Adipose tissue (tissue), 3 donors: ENCODE results near the gene PIP4K2A. TPM values are rescaled to one million over a fixed set of nuclear protein-coding genes. Genes with fewer than 3 reads are reported as not detected.
"Not testable (repeated sequence)": the region's sequence is repeated elsewhere in the genome, so short reads cannot be mapped to it uniquely, and the experiment has no call there.

Experiments used
- H3K27ac ChIP-seq: one replicate; pipeline ENCODE4 v1.5.1; 2013; ENCODE audit warnings: low read depth, low read length
- WGBS, 3 donors: extraction: QIAGEN DNeasy Blood & Tissue Kit; methylation state at CpG; one replicate each; pipeline ENCODE4 v1.1.7; 2013; 5-methylcytosine and 5-hydroxymethylcytosine counted together
- polyA plus RNA-seq, 3 donors: library from polyadenylated mRNA; stranded (reverse); fragments of 200-250 nt; gene quantifications; one replicate each; pipeline ENCODE4 v1.2.3, GENCODE V29; 2013
- donor health status: healthy with polysubstance abuse.
- donor health status: Bipolar disorder and iron deficiency.
- donor health status: healthy.

Gene PIP4K2A
- polyA plus RNA-seq, 3 donors, result 3.4 to 29.7 (median 10.4) TPM

- no peak overlapping the region for H3K27ac ChIP-seq
- WGBS, 3 donors, result 89 to 92% (median 92%) methylated on average over 4 of the region's 4 CpGs
These were observed 13.1 kb downstream of the PIP4K2A start for GRCh38 chr10:22701132-22701826.

DNA sequence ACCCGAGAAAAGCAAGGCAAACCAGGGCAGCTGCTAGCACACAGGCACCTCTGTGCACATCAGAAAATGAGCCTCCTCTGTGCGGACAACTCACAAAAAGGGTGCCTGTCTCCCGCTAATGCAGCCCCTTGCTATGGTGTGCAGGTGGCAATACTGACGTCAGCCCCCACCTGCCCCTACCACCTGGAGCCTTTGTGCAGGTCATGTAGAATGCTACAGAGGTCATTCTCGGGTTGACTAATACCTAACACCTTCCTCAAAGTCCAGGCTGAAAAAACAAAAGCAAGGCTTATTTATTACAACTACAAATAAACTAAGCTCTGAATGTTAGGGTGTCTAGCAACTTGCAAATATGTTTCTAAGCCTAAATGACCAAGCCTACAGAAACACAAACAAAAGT, 13.9 kb downstream of the PIP4K2A start:
- no peak overlapping the region for H3K27ac ChIP-seq
- WGBS, 3 donors, result 77 to 97% (median 92%) methylated on average over 5 of the region's 5 CpGs

- H3K27ac ChIP-seq, result no peak overlapping the region
- WGBS, 3 donors, result 55 to 97% (median 92%) methylated on average over 5 of the region's 5 CpGs
These were observed 14.4 kb downstream of the PIP4K2A start for GRCh38 chr10:22699976-22700375.

GRCh38 chr10:22698941-22699440, 15.4 kb downstream of the PIP4K2A start:
- no peak overlapping the region for H3K27ac ChIP-seq
- 58 to 73% (median 62%) methylated on average over 3 of the region's 3 CpGs for WGBS, 3 donors

DNA sequence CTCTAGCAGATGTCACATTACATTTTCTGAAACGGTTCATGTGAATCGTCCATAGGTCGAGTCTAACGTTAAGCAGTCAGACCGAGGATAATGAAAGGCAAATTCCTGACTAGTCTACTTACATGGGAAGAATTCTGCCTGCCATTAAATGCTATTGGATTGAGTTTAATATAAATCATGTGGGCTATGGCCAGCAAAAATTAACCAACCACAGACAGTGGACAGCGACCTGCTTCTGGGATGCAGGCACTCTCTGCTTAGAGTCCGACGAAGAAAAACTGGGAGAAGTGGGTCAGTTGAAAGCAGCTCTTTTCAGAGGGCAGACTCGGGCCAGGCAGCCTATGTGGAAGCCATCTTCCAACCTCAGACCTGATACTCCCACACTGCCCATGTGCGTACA, 16.6 kb downstream of the PIP4K2A start:
- H3K27ac ChIP-seq, result no peak overlapping the region
- WGBS, 3 donors, result 91 to 94% (median 94%) methylated on average over 10 of the region's 10 CpGs

- H3K27ac ChIP-seq, result no peak overlapping the region
- WGBS, 3 donors, result 67 to 93% (median 89%) methylated on average over 4 of the region's 4 CpGs
These were observed 17.3 kb downstream of the PIP4K2A start for GRCh38 chr10:22697101-22697500.

DNA sequence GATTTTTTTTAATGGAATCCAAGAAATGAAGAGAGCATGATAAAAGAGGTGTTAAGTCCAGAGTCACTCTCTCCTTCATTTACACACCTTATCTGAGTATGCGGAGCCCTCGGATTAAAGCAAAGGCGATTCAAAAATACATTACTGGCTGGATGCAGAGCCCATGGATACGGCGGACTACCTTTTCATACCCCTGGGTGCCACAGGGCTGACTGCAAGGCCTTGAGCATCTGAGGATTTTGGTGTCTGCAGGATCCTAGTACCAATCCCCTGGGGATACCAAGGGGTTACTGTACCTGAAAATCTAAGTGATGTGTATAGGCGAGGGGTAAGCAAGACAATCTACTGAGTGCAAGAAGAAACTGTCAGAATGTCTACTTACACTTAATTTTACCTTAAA, 20.5 kb downstream of the PIP4K2A start:
- H3K27ac ChIP-seq, result no peak overlapping the region
- WGBS, 3 donors, result 89 to 96% (median 92%) methylated on average over 6 of the region's 6 CpGs

DNA sequence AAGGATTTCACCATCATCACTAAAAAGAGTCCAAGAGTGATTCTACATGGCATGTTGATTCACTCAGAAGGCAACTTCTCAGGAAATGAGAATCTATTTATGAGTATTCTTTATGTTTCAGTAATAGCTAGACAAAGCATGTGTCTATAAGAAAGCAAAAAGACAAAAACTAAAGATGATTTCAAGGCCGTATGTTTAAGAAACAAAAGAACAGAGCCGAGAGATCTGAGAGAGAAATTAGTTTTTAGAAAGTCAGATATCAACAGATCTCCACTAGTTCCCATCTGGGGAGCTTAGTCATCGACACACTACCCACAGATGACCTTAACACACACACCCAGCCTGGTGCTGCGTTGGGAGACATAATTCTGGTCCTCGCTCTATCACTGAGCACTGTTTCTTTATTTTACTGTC, 21.0 kb downstream of the PIP4K2A start:
- H3K27ac ChIP-seq, result no peak overlapping the region
- 51 to 95% (median 55%) methylated on average over 5 of the region's 5 CpGs for WGBS, 3 donors

DNA sequence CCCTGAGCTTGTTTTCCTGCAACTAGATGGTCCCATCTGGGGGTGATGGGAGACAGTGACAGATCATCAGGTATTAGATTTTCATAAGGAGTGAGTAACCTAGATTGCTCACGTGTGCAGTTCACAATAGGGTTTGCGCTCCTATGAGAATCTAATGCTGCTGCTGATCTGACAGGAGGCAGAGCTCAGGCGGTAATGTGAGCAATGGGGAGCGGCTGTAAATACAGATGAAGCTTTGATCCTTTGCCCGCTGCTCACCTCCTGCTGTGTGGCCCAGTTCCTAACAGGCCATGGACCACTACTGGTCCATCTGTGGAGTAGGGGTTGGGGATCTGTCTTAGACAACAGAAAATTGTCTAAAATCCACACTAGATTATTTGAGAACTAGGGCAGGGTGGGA, 22.3 kb downstream of the PIP4K2A start:
- H3K27ac ChIP-seq, result not testable (repeated sequence)
- 97 to 99% (median 98%) methylated on average over 5 of the region's 5 CpGs for WGBS, 3 donors

DNA sequence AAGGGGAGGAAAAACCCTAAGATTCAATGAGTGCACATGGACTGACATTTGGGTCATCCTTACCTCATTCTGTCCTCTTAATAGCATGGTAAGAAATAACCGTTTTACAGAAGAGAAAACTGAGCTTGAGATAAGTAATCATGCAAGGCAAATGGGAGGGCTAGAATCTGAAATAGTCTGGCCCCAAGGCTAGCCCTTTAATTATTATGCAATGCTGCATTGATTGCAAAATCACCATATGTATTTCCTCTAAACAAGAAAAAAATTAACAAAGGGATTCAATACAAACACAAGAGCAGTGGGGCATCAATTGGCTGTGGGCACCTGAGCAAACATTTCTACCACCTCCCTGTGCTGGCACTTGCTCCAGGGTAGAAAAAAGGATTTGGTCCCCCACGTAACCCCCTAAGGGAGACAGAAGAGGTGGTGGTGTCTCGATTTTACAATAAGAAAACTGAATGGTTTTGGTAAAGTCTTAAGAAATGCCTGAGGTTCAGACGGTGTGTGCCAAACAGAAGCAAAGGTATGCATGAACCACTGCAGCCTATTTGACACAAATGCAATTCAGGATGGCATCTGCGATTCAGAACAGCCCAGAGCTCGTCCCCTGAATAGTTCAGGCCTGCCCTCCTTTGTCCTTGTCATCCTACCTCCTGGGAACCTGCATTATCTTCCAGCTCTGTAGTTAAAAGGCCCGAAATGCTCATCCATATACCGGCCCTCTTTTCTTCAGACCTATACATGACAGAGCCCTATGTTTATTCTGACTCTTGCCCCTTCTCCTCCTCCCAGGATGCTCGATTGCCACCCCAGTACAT, 23.6 kb downstream of the PIP4K2A start:
- no peak overlapping the region for H3K27ac ChIP-seq
- 68 to 75% (median 73%) methylated on average over 9 of the region's 9 CpGs for WGBS, 3 donors

DNA sequence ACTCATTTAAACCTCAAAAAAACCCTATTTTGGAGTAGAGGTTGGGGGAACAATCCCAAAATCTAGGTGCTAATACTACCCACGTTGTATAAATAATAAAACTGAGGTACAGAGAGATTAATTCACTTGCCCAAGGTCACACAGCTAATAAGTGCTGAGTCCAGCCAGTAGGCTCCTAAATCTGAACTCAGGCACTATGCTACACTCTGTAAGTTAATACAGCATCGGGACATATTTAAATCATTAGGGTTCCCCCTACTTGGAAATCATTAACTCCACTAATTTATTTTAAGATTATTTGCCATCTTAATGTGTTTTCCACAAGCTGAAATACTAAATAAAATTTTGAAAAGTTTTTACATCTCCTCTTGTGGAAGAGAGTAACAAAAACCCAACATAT, 24.2 kb downstream of the PIP4K2A start:
- 54 to 90% (median 84%) methylated on average over 2 of the region's 2 CpGs for WGBS, 3 donors
- no peak overlapping the region for H3K27ac ChIP-seq

GRCh38 chr10:22686347-22686746, 28.0 kb downstream of the PIP4K2A start:
- 41 to 61% (median 49%) methylated on average over 1 of the region's 1 CpG for WGBS, 3 donors
- no peak overlapping the region for H3K27ac ChIP-seq

- 41 to 69% (median 52%) methylated on average over 8 of the region's 8 CpGs for WGBS, 3 donors
- H3K27ac ChIP-seq, result no peak overlapping the region
These were observed 28.5 kb downstream of the PIP4K2A start for GRCh38 chr10:22685926-22686325.

DNA sequence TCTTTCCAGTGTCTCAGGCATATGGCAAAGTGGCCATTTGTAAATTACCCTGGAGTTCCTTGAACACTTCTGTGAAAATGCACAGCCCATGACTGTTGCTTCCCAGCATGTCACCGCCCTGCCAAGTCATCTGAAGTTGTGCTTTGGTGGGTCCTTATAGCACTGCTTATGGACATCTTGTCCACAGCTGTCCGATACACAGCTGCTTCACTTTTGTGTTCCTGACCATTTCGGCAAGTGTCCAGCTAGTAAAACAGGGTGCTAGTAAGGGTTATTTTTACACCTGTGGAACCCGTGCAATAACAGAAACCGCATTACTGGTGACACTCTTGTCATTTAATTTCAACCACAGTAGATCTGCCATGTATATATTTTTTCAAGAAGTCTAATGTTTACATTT, 29.7 kb downstream of the PIP4K2A start:
- H3K27ac ChIP-seq, result no peak overlapping the region

DNA sequence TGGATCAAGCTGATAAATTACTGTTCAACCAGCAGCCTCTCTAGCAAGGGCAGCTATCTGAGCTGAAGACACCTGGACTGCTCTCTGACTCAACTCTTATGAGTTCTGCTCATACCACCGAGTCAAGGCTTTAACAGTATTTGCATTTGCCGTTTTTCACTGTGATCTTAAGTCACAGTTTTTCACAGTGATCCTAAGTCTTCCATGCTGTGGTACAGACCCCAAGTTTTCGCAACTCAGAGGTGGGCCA, 31.3 kb downstream of the PIP4K2A start:
- no peak overlapping the region for H3K27ac ChIP-seq
- 69 to 74% (median 72%) methylated on average over 3 of the region's 3 CpGs for whole genome bisulfite sequencing, 3 donors

More for the DNA sequence above, 29.7 kb downstream of the PIP4K2A start:
- 87 to 90% (median 87%) methylated on average over 5 of the region's 5 CpGs for WGBS, 3 donors

GRCh38 chr10:22682237-22683139, 31.9 kb downstream of the PIP4K2A start:
- WGBS, 3 donors, result 75 to 78% (median 77%) methylated on average over 6 of the region's 6 CpGs
- H3K27ac ChIP-seq, result no peak overlapping the region

DNA sequence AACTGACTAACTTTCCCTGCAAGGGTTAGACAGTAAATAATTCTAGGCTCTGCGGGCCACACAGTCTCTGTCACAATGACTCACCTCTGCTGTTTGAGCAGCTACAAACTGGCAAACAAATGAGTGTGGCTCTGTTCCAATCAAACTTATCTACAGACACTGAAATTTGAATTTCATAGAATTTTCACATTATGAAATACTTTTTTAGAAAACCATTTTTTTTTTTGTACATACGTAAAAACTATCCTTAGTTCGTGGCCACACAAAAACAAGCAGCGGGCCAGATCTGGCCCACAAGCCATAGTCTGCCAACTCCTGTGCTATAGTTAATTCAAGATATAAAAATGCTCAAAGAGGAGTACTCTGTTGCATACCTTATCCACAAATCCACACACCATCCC, 32.6 kb downstream of the PIP4K2A start:
- WGBS, 3 donors, result 62 to 71% (median 67%) methylated on average over 4 of the region's 4 CpGs
- H3K27ac ChIP-seq, result no peak overlapping the region

GRCh38 chr10:22681301-22681700, 33.1 kb downstream of the PIP4K2A start:
- 93 to 100% (median 100%) methylated on average over 1 of the region's 1 CpG for WGBS, 3 donors
- H3K27ac ChIP-seq, result no peak overlapping the region

- no peak overlapping the region for H3K27ac ChIP-seq
- WGBS, 3 donors, result 95 to 100% (median 98%) methylated on average over 1 of the region's 1 CpG
These were observed 34.8 kb downstream of the PIP4K2A start for GRCh38 chr10:22679608-22680007.
